Measurements from ENCODE around the gene KLHL10.
"Not testable (repeated sequence)": the region's sequence is repeated elsewhere in the genome, so short reads cannot be mapped to it uniquely, and the experiment has no call there.

GRCh38 chr17:41829961-41830360 lies 7.7 kb upstream of the KLHL10 start:
- TF ChIP-seq POLR2A, SMC3 (IDR thresholded peaks at IDR 0.05; ENCODE audit: low read depth, low read length): not testable (repeated sequence)

Data from IMR-90 (cell line).